Lower leg skin (tissue), 4 donors: ENCODE results near the gene DDX47. TPM values are rescaled to one million over a fixed set of nuclear protein-coding genes. Genes with fewer than 3 reads are reported as not detected.

ENCODE experiments used
- DNase-seq, 2 donors: peaks; one replicate each; pipeline ENCODE4 v3.0.0-alpha.2; 2019; ENCODE audit warnings: low spot score in 2 of 2
- H3K4me3 ChIP-seq: fragments of 200-600 bp; sonication (generic); 2 replicates; pipeline ENCODE4 v1.5.1; 2017; ENCODE audit warnings: mild to moderate bottlenecking, low read depth; ENCODE audit not compliant: poor library complexity, severe bottlenecking
- CTCF ChIP-seq, 3 donors: fragments of 450-650 bp; IDR thresholded peaks; one replicate each; pipeline ENCODE4 v1.5.1; 2016; ENCODE audit warnings: antibody characterized with exemption in 3 of 3, mild to moderate bottlenecking in 3 of 3, moderate library complexity in 2 of 3
- POLR2A ChIP-seq, 2 donors: fragments of 450-650 bp; IDR thresholded peaks; one replicate each; pipeline ENCODE4 v1.6.1; 2016 to 2017; ENCODE audit warnings: antibody characterized with exemption in 2 of 2, mild to moderate bottlenecking in 1 of 2, moderate library complexity in 1 of 2
- WGBS, 2 donors: methylation state at CpG; one replicate each; pipeline ENCODE4 v1.1.5; 2018; 5-methylcytosine and 5-hydroxymethylcytosine counted together
- intact Hi-C: fragments of 100-400 bp; cut with DNase I; formaldehyde crosslinking; loops from one replicate; pipeline ENCODE4 v1.15.0; 2023; ENCODE audit warnings: low total_unique reads
- total RNA-seq, 4 donors: library from RNA; depleted of rRNA; stranded (reverse); fragments of >200 nt; gene quantifications; one replicate each; pipeline ENCODE4 v1.1.0, GENCODE V29; 2016

The DDX47 gene
- total RNA-seq, 4 donors from 2014 or later = 38.7 to 59.8 (median 55.4) TPM

DNA sequence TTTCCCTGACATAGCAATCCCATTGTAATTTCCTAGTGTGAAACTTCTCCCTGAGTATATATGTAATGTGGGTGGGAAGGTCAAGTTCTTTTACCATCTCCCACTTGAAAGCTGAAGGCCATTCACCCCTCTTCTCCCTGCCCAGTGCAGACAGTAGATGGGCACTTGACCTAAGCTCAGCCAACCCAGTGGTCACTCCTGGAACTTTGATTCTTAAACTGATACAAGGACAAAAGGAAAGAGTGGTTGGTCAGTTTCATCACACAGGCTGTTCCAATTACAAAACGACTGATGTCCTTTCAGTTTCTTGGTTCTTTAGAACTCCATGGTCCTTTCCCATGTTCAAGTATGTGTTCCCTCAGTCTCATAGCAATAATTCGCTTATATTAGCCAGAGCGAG is 36.1 kb upstream of the DDX47 start:
- no peak for TF ChIP-seq POLR2A (IDR thresholded peaks at IDR 0.05)
- 90% methylated on average over 3 of the region's 3 CpGs for WGBS, 2 donors
- no peak overlapping the region for H3K4me3 ChIP-seq
- intact Hi-C loops = no loop called here
- no peak for DNase-seq

DNA sequence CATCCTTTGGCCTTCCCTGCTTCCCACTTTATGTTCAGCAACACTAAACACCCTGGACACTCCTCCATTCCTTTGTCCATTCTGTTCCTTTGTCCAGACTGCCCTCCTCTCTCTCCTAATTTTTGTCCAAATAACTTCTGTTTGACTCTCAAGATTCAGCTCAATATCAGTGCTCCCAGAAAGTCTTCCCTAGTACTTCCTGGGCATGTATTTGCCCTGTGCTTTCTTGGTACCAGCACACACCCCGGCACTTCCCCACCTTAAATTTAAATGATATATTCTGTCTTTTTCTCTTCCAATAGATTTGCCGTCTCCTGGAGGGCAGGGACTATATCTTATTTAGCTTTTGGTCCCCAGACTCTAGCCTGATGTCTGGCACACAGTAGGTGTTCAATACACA is 34.1 kb upstream of the DDX47 start:
- no peak overlapping the region for H3K4me3 ChIP-seq
- 90 to 94% methylated on average over 2 of the region's 2 CpGs for WGBS, 2 donors
- DNase-seq = no peak
- intact Hi-C loops = no loop called here
- TF ChIP-seq CTCF (IDR thresholded peaks at IDR 0.05) (no peak), POLR2A (IDR thresholded peaks at IDR 0.05) (no peak)

- intact Hi-C loops = no loop called here
Measured at GRCh38 chr12:12779529-12779928, 33.6 kb upstream of the DDX47 start.

GRCh38 chr12:12784116-12784515 is 29.0 kb upstream of the DDX47 start:
- no peak for DNase-seq
- WGBS, 2 donors = 94% methylated on average over 2 of the region's 2 CpGs
- H3K4me3 ChIP-seq = no peak overlapping the region
- intact Hi-C loops = no loop called here
- TF ChIP-seq POLR2A (IDR thresholded peaks at IDR 0.05) = no peak

More at GRCh38 chr12:12779529-12779928, 33.6 kb upstream of the DDX47 start:
- no peak overlapping the region for H3K4me3 ChIP-seq
- no peak for DNase-seq
- 14 to 26% methylated on average over 3 of the region's 3 CpGs for WGBS, 2 donors
- no peak for TF ChIP-seq POLR2A (IDR thresholded peaks at IDR 0.05)
- TF ChIP-seq CTCF (IDR thresholded peaks at IDR 0.05) = no peak

GRCh38 chr12:12784911-12785814 is 28.0 kb upstream of the DDX47 start, which contains the start of gene APOLD1:
Gene APOLD1, plus strand, starts transcription at chr12:12785659. Its CDS starts 33 bp downstream, at chr12:12785692.
- WGBS, 2 donors = 76 to 81% methylated on average over 14 of the region's 14 CpGs
- TF ChIP-seq CTCF (IDR thresholded peaks at IDR 0.05) (no peak), POLR2A (IDR thresholded peaks at IDR 0.05) (peak in 1 of 2 donors; percentile 4)
- H3K4me3 ChIP-seq = peak within 1 kb of the TSS; percentile 58
- peak in 1 of 2 donors; percentile 37 for DNase-seq
- intact Hi-C loops = no loop called here

GRCh38 chr12:12786351-12786705 is 26.8 kb upstream of the DDX47 start:
- no peak for TF ChIP-seq CTCF (IDR thresholded peaks at IDR 0.05)
- TF ChIP-seq POLR2A (IDR thresholded peaks at IDR 0.05) = no peak
- WGBS, 2 donors = 16% methylated on average over 4 of the region's 4 CpGs
- no peak for DNase-seq
- intact Hi-C loops = no loop called here
- H3K4me3 ChIP-seq = peak overlapping the region; percentile 58
